ENCODE data around the gene CCL18. TPM values are rescaled to one million over a fixed set of nuclear protein-coding genes. Genes with fewer than 3 reads are reported as not detected.

CCL18 gene
- total RNA-seq, 1 donor from 2014 or later, result not detected

- no peak overlapping the region for H3K4me3 Mint-ChIP-seq
- H3K27ac Mint-ChIP-seq (ENCODE audit: unreplicated experiment), result no peak overlapping the region
- H3K27me3 Mint-ChIP-seq (ENCODE audit: low read depth), result peaks cover 45% of the 10 kb centered on the region
- no peaks in the 10 kb centered on the region for H3K4me1 Mint-ChIP-seq
- H3K9me3 Mint-ChIP-seq, result peaks cover 25% of the 10 kb centered on the region
- DNase-seq (ENCODE audit: low read depth, low spot score), result no peak
- TF ChIP-seq CTCF (conservative IDR thresholded peaks at IDR 0.05), result no peak
- H3K36me3 Mint-ChIP-seq (ENCODE audit: low read depth), result peaks cover 4% of the 10 kb centered on the region
Observed at GRCh38 chr17:36048066-36048465, 16.0 kb upstream of the CCL18 start.

GRCh38 chr17:36049643-36050042, 14.4 kb upstream of the CCL18 start:
- Mint-ChIP-seq H3K27ac (ENCODE audit: unreplicated experiment) (no peak overlapping the region), H3K4me3 (no peak overlapping the region), H3K9me3 (peaks cover 22% of the 10 kb centered on the region), H3K36me3 (ENCODE audit: low read depth) (peaks cover 4% of the 10 kb centered on the region), H3K27me3 (ENCODE audit: low read depth) (peaks cover 47% of the 10 kb centered on the region), H3K4me1 (no peaks in the 10 kb centered on the region)
- no peak for DNase-seq (ENCODE audit: low read depth, low spot score)
- no peak for TF ChIP-seq CTCF (conservative IDR thresholded peaks at IDR 0.05)

GRCh38 chr17:36055171-36055570, 8.9 kb upstream of the CCL18 start:
- Mint-ChIP-seq H3K27ac (ENCODE audit: unreplicated experiment) (no peak overlapping the region), H3K9me3 (peaks cover 11% of the 10 kb centered on the region), H3K4me1 (no peaks in the 10 kb centered on the region), H3K27me3 (ENCODE audit: low read depth) (peaks cover 38% of the 10 kb centered on the region), H3K4me3 (no peak overlapping the region), H3K36me3 (ENCODE audit: low read depth) (no peaks in the 10 kb centered on the region)
- no peak for DNase-seq (ENCODE audit: low read depth, low spot score)
- TF ChIP-seq CTCF (conservative IDR thresholded peaks at IDR 0.05), result no peak

GRCh38 chr17:36055921-36056520, 8.1 kb upstream of the CCL18 start:
- no peak for TF ChIP-seq CTCF (conservative IDR thresholded peaks at IDR 0.05)
- Mint-ChIP-seq H3K4me1 (no peaks in the 10 kb centered on the region), H3K4me3 (no peak overlapping the region), H3K27me3 (ENCODE audit: low read depth) (peaks cover 35% of the 10 kb centered on the region), H3K9me3 (peaks cover 10% of the 10 kb centered on the region), H3K27ac (ENCODE audit: unreplicated experiment) (no peak overlapping the region), H3K36me3 (ENCODE audit: low read depth) (no peaks in the 10 kb centered on the region)
- no peak for DNase-seq (ENCODE audit: low read depth, low spot score)

GRCh38 chr17:36057911-36058310, 6.2 kb upstream of the CCL18 start:
- Mint-ChIP-seq H3K9me3 (no peaks in the 10 kb centered on the region), H3K36me3 (ENCODE audit: low read depth) (no peaks in the 10 kb centered on the region), H3K4me3 (no peak overlapping the region), H3K4me1 (no peaks in the 10 kb centered on the region), H3K27ac (ENCODE audit: unreplicated experiment) (no peak overlapping the region), H3K27me3 (ENCODE audit: low read depth) (peaks cover 22% of the 10 kb centered on the region)
- no peak for TF ChIP-seq CTCF (conservative IDR thresholded peaks at IDR 0.05)
- DNase-seq (ENCODE audit: low read depth, low spot score), result no peak

All from neural crest cell (in vitro differentiated cells).